Measurements from ENCODE around the gene DLL4.

DNA sequence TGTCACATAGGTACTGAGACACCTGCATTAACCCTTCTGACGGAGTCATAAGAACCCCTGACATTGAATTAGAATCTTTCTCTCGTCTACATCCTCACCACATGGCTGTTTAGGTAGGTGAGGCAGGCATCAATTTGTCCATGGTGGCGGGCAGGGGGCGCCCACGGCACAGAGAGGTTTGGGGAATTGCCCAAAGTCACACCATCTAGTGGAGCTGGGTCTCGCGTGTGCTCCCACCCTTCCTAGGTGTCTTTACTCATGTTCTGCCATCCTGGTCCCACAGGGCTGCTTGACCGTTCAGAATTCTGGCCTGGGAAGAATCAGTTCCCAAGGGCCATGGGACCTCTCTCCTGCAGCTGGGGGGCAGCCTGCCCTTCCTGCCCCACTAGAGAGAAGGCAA, 14.7 kb upstream of the DLL4 start:
- TF ChIP-seq, protein P1, sequence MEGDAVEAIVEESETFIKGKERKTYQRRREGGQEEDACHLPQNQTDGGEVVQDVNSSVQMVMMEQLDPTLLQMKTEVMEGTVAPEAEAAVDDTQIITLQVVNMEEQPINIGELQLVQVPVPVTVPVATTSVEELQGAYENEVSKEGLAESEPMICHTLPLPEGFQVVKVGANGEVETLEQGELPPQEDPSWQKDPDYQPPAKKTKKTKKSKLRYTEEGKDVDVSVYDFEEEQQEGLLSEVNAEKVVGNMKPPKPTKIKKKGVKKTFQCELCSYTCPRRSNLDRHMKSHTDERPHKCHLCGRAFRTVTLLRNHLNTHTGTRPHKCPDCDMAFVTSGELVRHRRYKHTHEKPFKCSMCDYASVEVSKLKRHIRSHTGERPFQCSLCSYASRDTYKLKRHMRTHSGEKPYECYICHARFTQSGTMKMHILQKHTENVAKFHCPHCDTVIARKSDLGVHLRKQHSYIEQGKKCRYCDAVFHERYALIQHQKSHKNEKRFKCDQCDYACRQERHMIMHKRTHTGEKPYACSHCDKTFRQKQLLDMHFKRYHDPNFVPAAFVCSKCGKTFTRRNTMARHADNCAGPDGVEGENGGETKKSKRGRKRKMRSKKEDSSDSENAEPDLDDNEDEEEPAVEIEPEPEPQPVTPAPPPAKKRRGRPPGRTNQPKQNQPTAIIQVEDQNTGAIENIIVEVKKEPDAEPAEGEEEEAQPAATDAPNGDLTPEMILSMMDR (IDR thresholded peaks at IDR 0.05): no peak
- TF ChIP-seq POLR2A (IDR thresholded peaks at IDR 0.05): no peak
